ENCODE measurements around the gene ALDOA.

The ALDOA gene

GRCh38 chr16:30063893-30064728, 1.4 kb upstream of the ALDOA start:
- H3K4me3 ChIP-seq (replicated peaks; ENCODE audit: low read depth, low read length) = peak overlapping the region; percentile 97
- no peak for DNase-seq (ENCODE audit: low read depth)
- TF ChIP-seq, protein P1, sequence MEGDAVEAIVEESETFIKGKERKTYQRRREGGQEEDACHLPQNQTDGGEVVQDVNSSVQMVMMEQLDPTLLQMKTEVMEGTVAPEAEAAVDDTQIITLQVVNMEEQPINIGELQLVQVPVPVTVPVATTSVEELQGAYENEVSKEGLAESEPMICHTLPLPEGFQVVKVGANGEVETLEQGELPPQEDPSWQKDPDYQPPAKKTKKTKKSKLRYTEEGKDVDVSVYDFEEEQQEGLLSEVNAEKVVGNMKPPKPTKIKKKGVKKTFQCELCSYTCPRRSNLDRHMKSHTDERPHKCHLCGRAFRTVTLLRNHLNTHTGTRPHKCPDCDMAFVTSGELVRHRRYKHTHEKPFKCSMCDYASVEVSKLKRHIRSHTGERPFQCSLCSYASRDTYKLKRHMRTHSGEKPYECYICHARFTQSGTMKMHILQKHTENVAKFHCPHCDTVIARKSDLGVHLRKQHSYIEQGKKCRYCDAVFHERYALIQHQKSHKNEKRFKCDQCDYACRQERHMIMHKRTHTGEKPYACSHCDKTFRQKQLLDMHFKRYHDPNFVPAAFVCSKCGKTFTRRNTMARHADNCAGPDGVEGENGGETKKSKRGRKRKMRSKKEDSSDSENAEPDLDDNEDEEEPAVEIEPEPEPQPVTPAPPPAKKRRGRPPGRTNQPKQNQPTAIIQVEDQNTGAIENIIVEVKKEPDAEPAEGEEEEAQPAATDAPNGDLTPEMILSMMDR (IDR thresholded peaks at IDR 0.05; ENCODE audit: low read length, missing control alignments) = no peak

- no peak for DNase-seq (ENCODE audit: low read depth)
- peak overlapping the region; percentile 97 for H3K4me3 ChIP-seq (replicated peaks; ENCODE audit: low read depth, low read length)
- TF ChIP-seq, protein P1 (IDR thresholded peaks at IDR 0.05; ENCODE audit: low read length, missing control alignments) = no peak
These were observed 845 bp upstream of the ALDOA start for GRCh38 chr16:30064729-30065101.

- DNase-seq (ENCODE audit: low read depth) = peak; percentile 72
- H3K4me3 ChIP-seq (replicated peaks; ENCODE audit: low read depth, low read length) = peak overlapping the region; percentile 97
- TF ChIP-seq, protein P1 (IDR thresholded peaks at IDR 0.05; ENCODE audit: low read length, missing control alignments) = no peak
These were observed 592 bp downstream of the ALDOA start for GRCh38 chr16:30065943-30066760.

DNA sequence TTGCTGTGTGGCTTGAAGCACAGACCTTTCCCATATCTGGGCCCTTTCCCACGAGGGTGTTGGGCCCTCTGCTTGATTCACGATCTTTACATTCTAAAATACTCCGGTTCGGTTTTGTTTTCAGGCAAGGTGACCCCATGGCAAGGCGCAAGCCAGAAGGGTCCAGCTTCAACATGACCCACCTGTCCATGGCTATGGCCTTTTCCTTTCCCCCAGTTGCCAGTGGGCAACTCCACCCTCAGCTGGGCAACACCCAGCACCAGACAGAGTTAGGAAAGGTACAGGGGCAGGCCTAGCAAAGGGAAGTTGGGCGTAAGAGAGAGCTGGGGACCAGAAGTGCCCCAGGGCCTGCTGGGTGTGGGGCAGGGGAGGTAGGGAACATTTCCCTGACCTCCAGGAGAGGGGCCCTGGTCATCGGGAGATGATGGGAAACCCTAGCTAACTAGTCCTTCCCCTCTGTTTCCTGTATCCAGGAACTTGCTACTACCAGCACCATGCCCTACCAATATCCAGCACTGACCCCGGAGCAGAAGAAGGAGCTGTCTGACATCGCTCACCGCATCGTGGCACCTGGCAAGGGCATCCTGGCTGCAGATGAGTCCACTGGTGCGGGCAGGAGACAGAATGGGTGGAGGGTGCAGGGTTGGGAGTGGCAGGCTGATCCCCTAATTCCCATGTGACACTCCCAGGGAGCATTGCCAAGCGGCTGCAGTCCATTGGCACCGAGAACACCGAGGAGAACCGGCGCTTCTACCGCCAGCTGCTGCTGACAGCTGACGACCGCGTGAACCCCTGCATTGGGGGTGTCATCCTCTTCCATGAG, 1.4 kb downstream of the ALDOA start:
- TF ChIP-seq, protein P1 (IDR thresholded peaks at IDR 0.05; ENCODE audit: low read length, missing control alignments) = no peak
- DNase-seq (ENCODE audit: low read depth) = no peak
- H3K4me3 ChIP-seq (replicated peaks; ENCODE audit: low read depth, low read length) = peak overlapping the region; percentile 97

GRCh38 chr16:30067584-30067916, 2.0 kb downstream of the ALDOA start:
- H3K4me3 ChIP-seq (replicated peaks; ENCODE audit: low read depth, low read length) = peak overlapping the region; percentile 97

GRCh38 chr16:30068333-30068732, 2.8 kb downstream of the ALDOA start:
- DNase-seq (ENCODE audit: low read depth) = no peak
- TF ChIP-seq, protein P1 (IDR thresholded peaks at IDR 0.05; ENCODE audit: low read length, missing control alignments) = no peak
- H3K4me3 ChIP-seq (replicated peaks; ENCODE audit: low read depth, low read length) = peak overlapping the region; percentile 0

More at GRCh38 chr16:30067584-30067916, 2.0 kb downstream of the ALDOA start:
- TF ChIP-seq, protein P1 (IDR thresholded peaks at IDR 0.05; ENCODE audit: low read length, missing control alignments) = no peak
- no peak for DNase-seq (ENCODE audit: low read depth)

All from fibroblast of pulmonary artery (primary cell).